C4-2B (cell line): Measurements from ENCODE around the gene INPP4B.

Experiments used
- H3K27ac ChIP-seq: fragments of 450-650 bp; 2 replicates; pipeline ENCODE4 v1.5.1; 2017
- CTCF ChIP-seq: fragments of 450-650 bp; conservative IDR thresholded peaks from 2 replicates; pipeline ENCODE4 v1.5.1; 2017; ENCODE audit warnings: mild to moderate bottlenecking
- ZFX ChIP-seq: fragments of 450-650 bp; IDR thresholded peaks from 2 replicates; pipeline ENCODE4 v1.6.1; 2017

INPP4B gene

GRCh38 chr4:142700531-142700930, 145.6 kb downstream of the INPP4B start:
- H3K27ac ChIP-seq, result no peak overlapping the region
- no peak for TF ChIP-seq CTCF
- TF ChIP-seq ZFX, result no peak

- H3K27ac ChIP-seq, result peak overlapping the region; percentile 83; the same call in 1 of the 2 replicates
- 0 out of 2 replicates have a peak, but pooled peaks have one; percentile 27 for TF ChIP-seq ZFX
- TF ChIP-seq CTCF, result no peak
Measured at GRCh38 chr4:142698552-142698951, 147.5 kb downstream of the INPP4B start.

GRCh38 chr4:142697928-142698327, 148.2 kb downstream of the INPP4B start:
- TF ChIP-seq ZFX (no peak), CTCF (no peak)
- no peak overlapping the region for H3K27ac ChIP-seq

GRCh38 chr4:142697320-142697719, 148.8 kb downstream of the INPP4B start:
- H3K27ac ChIP-seq, result no peak overlapping the region
- TF ChIP-seq CTCF (no peak), ZFX (no peak)

- no peak for TF ChIP-seq ZFX
- no peak for TF ChIP-seq CTCF
- peak overlapping the region; percentile 97 for H3K27ac ChIP-seq
Measured at GRCh38 chr4:142696334-142697122, 149.6 kb downstream of the INPP4B start.

- TF ChIP-seq CTCF (no peak), ZFX (no peak)
- H3K27ac ChIP-seq, result no peak overlapping the region
Measured at GRCh38 chr4:142690406-142691163, 155.5 kb downstream of the INPP4B start.

GRCh38 chr4:142687547-142688275, 158.4 kb downstream of the INPP4B start:
- no peak overlapping the region for H3K27ac ChIP-seq
- TF ChIP-seq CTCF, result no peak
- TF ChIP-seq ZFX, result no peak
